ENCODE measurements around the gene PLA2G10.
"Not testable (repeated sequence)": the region's sequence is repeated elsewhere in the genome, so short reads cannot be mapped to it uniquely, and the experiment has no call there.

Gene PLA2G10

GRCh38 chr16:14681115-14681514 is 13.0 kb downstream of the PLA2G10 start:
- POLR2A ChIA-PET (ENCODE audit: low non-redundant PET): no interaction called here
- H3K27ac ChIP-seq: no peak overlapping the region
- no peak for TF ChIP-seq CTCF (conservative IDR thresholded peaks at IDR 0.05; ENCODE audit: low read depth)
- CTCF ChIA-PET: no interaction called here
- DNase-seq (ENCODE audit: low spot score): no peak

DNA sequence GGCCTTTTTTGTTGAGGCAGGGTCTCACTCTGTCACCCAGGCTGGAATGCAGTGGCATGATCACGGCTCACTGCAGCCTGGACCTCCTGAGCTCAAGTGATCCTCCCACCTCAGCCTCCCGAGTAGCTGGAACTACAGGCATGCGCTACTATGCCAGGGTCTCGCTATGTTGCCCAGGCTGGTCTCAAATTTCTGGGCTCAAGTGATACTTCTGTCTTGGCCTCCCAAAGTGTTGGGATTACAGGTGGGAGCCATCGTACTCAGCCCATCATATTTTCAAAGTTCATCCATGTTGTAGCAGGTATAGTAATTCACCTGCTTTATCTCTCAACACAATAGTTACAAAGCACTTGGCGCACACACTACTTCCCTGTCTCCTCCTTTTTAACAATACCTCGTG is 13.7 kb downstream of the PLA2G10 start:
- POLR2A ChIA-PET (ENCODE audit: low non-redundant PET); CTCF ChIA-PET; DNase-seq (ENCODE audit: low spot score); H3K27ac ChIP-seq: not testable (repeated sequence)

- TF ChIP-seq CTCF (conservative IDR thresholded peaks at IDR 0.05; ENCODE audit: low read depth): no peak
- H3K27ac ChIP-seq: no peak overlapping the region
- ChIA-PET CTCF (no interaction called here), POLR2A (ENCODE audit: low non-redundant PET) (no interaction called here)
- DNase-seq (ENCODE audit: low spot score): no peak
These were observed 15.2 kb downstream of the PLA2G10 start for GRCh38 chr16:14678748-14679497.

- POLR2A ChIA-PET (ENCODE audit: low non-redundant PET): no interaction called here
- TF ChIP-seq CTCF (conservative IDR thresholded peaks at IDR 0.05; ENCODE audit: low read depth): no peak
- CTCF ChIA-PET: no interaction called here
- DNase-seq (ENCODE audit: low spot score): no peak
- H3K27ac ChIP-seq: no peak overlapping the region
These were observed 16.5 kb downstream of the PLA2G10 start for GRCh38 chr16:14677627-14678026.

- no peak overlapping the region for H3K27ac ChIP-seq
- no peak for TF ChIP-seq CTCF (conservative IDR thresholded peaks at IDR 0.05; ENCODE audit: low read depth)
- no peak for DNase-seq (ENCODE audit: low spot score)
- CTCF ChIA-PET: no interaction called here
- POLR2A ChIA-PET (ENCODE audit: low non-redundant PET): no interaction called here
These were observed 17.5 kb downstream of the PLA2G10 start for GRCh38 chr16:14676633-14677032.

GRCh38 chr16:14672403-14672971 is 21.6 kb downstream of the PLA2G10 start:
- no peak overlapping the region for H3K27ac ChIP-seq
- ChIA-PET CTCF (no interaction called here), POLR2A (ENCODE audit: low non-redundant PET) (no interaction called here)
- no peak for TF ChIP-seq CTCF (conservative IDR thresholded peaks at IDR 0.05; ENCODE audit: low read depth)
- no peak for DNase-seq (ENCODE audit: low spot score)

- TF ChIP-seq CTCF (conservative IDR thresholded peaks at IDR 0.05; ENCODE audit: low read depth): no peak
- CTCF ChIA-PET: no interaction called here
- H3K27ac ChIP-seq: no peak overlapping the region
- peak; percentile 12 for DNase-seq (ENCODE audit: low spot score)
- POLR2A ChIA-PET (ENCODE audit: low non-redundant PET): no interaction called here
These were observed 24.3 kb downstream of the PLA2G10 start for GRCh38 chr16:14669776-14670175.

Data from RWPE1 (cell line).